Liver (tissue), 9 donors: ENCODE measurements around the gene CDC5L. TPM values are rescaled to one million over a fixed set of nuclear protein-coding genes. Genes with fewer than 3 reads are reported as not detected.

Experiments used
- DNase-seq: peaks from one replicate; pipeline ENCODE4 v3.0.0-alpha.2; 2017; ENCODE audit warnings: low spot score
- H3K27ac ChIP-seq, 2 donors: one replicate each; pipeline ENCODE4 v1.7.0; 2013; ENCODE audit warnings: inconsistent platforms in 2 of 2, low read length in 2 of 2, control low read depth in 1 of 2, low read depth in 1 of 2, mild to moderate bottlenecking in 1 of 2
- H3K27me3 ChIP-seq, 4 donors: one replicate each; pipeline versions ENCODE4 v1.6.1 to v1.7.0; 2013; ENCODE audit warnings: low read length in 3 of 4, inconsistent platforms in 1 of 4, mild to moderate bottlenecking in 1 of 4, moderate library complexity in 1 of 4; ENCODE audit not compliant: control insufficient read depth in 4 of 4, insufficient read depth in 4 of 4
- H3K36me3 ChIP-seq, 4 donors: one replicate each; pipeline versions ENCODE4 v1.6.1 to v1.7.0; 2013; ENCODE audit warnings: low read length in 3 of 4, mild to moderate bottlenecking in 3 of 4, low read depth in 1 of 4, moderate library complexity in 1 of 4; ENCODE audit not compliant: control insufficient read depth in 4 of 4, insufficient read depth in 3 of 4
- H3K4me1 ChIP-seq, 4 donors: one replicate each; pipeline versions ENCODE4 v1.6.1 to v1.7.0; 2013; ENCODE audit warnings: low read length in 3 of 4, mild to moderate bottlenecking in 3 of 4, moderate library complexity in 1 of 4; ENCODE audit not compliant: control insufficient read depth in 4 of 4, insufficient read depth in 4 of 4
- H3K4me3 ChIP-seq, 3 donors: one replicate each; pipeline versions ENCODE4 v1.6.1 to v1.7.0; 2013; ENCODE audit warnings: low read length in 3 of 3, control low read depth in 1 of 3, low read depth in 1 of 3, mild to moderate bottlenecking in 1 of 3
- H3K9ac ChIP-seq, 2 donors: one replicate each; pipeline ENCODE4 v1.7.0; 2013; ENCODE audit warnings: low read length in 2 of 2, mild to moderate bottlenecking in 2 of 2, moderate library complexity in 2 of 2, control low read depth in 1 of 2, low read depth in 1 of 2
- H3K9me3 ChIP-seq, 4 donors: one replicate each; pipeline versions ENCODE4 v1.6.1 to v1.7.0; 2013; ENCODE audit warnings: low read length in 3 of 4; ENCODE audit not compliant: control insufficient read depth in 4 of 4
- ATF3 ChIP-seq: IDR thresholded peaks from 2 replicates; pipeline ENCODE4 v1.6.1; 2016; ENCODE audit warnings: antibody characterized with exemption
- EGR1 ChIP-seq, 2 donors: IDR thresholded peaks; 2 replicates each; pipeline ENCODE4 v1.6.1; 2016 to 2018; ENCODE audit warnings: antibody characterized with exemption in 2 of 2, low read depth in 2 of 2
- FOXA1 ChIP-seq: IDR thresholded peaks from 2 replicates; pipeline ENCODE4 v1.6.1; 2016; ENCODE audit warnings: antibody characterized with exemption
- FOXA2 ChIP-seq: IDR thresholded peaks from 2 replicates; pipeline ENCODE4 v1.6.1; 2016; ENCODE audit warnings: antibody characterized with exemption
- GABPA ChIP-seq, 2 donors: IDR thresholded peaks in 1 of 2; conservative IDR thresholded peaks in 1 of 2; 2 replicates each; pipeline ENCODE4 v1.6.1; 2016; ENCODE audit warnings: antibody characterized with exemption in 2 of 2, mild to moderate bottlenecking in 1 of 2, moderate library complexity in 1 of 2
- HNF4A ChIP-seq, 2 donors: conservative IDR thresholded peaks; 2 replicates each; pipeline ENCODE4 v1.6.1; 2016; ENCODE audit warnings: antibody characterized with exemption in 2 of 2, mild to moderate bottlenecking in 2 of 2
- HNF4G ChIP-seq: IDR thresholded peaks from 2 replicates; pipeline ENCODE4 v1.6.1; 2016; ENCODE audit warnings: antibody characterized with exemption
- JUND ChIP-seq, 2 donors: IDR thresholded peaks; 2 replicates each; pipeline ENCODE4 v1.6.1; 2016; ENCODE audit warnings: antibody characterized with exemption in 2 of 2
- MAX ChIP-seq: IDR thresholded peaks from 2 replicates; pipeline ENCODE4 v1.6.1; 2016; ENCODE audit warnings: antibody characterized with exemption
- NR2F2 ChIP-seq: IDR thresholded peaks from 2 replicates; pipeline ENCODE4 v1.6.1; 2016; ENCODE audit warnings: antibody characterized with exemption
- RAD21 ChIP-seq, 2 donors: IDR thresholded peaks; 2 replicates each; pipeline ENCODE4 v1.6.1; 2016; ENCODE audit warnings: antibody characterized with exemption in 2 of 2, mild to moderate bottlenecking in 2 of 2
- REST ChIP-seq: IDR thresholded peaks from 2 replicates; pipeline ENCODE4 v1.6.1; 2016; ENCODE audit warnings: antibody characterized with exemption, mild to moderate bottlenecking
- RXRA ChIP-seq, 2 donors: IDR thresholded peaks; 2 replicates each; pipeline ENCODE4 v1.6.1; 2017 to 2018; ENCODE audit warnings: antibody characterized with exemption in 2 of 2, mild to moderate bottlenecking in 1 of 2
- SP1 ChIP-seq: IDR thresholded peaks from 2 replicates; pipeline ENCODE4 v1.6.1; 2018; ENCODE audit warnings: antibody characterized with exemption, mild to moderate bottlenecking
- TAF1 ChIP-seq: conservative IDR thresholded peaks from 2 replicates; pipeline ENCODE4 v1.6.1; 2016; ENCODE audit warnings: antibody characterized with exemption, mild to moderate bottlenecking
- YY1 ChIP-seq: IDR thresholded peaks from 2 replicates; pipeline ENCODE4 v1.6.1; 2016; ENCODE audit warnings: antibody characterized with exemption, mild to moderate bottlenecking
- ZBTB33 ChIP-seq: IDR thresholded peaks from 2 replicates; pipeline ENCODE4 v1.6.1; 2016; ENCODE audit warnings: antibody characterized with exemption
- WGBS: extraction: QIAGEN DNeasy Blood & Tissue Kit; methylation state at CpG from one replicate; pipeline ENCODE4 v1.1.7; 2013; 5-methylcytosine and 5-hydroxymethylcytosine counted together
- polyA plus RNA-seq, 2 donors: library from polyadenylated mRNA; stranded (reverse) in 1 of 2; unstranded in 1 of 2; fragments of 200-250 nt in 1 of 2; fragments of >200 nt in 1 of 2; fragmentation: Nextera tagmentation in 1 of 2; extraction: Ambion mirVana in 1 of 2; gene quantifications; one replicate each; pipeline versions ENCODE4 v1.2.1 to v1.2.3, GENCODE V29; 2013 to 2015
- total RNA-seq, 2 donors: library from RNA; depleted of rRNA; stranded (reverse); fragments of >200 nt; gene quantifications; one replicate each; pipeline ENCODE4 v1.2.3, GENCODE V29; 2014
- TF ChIP-seq, protein P1 (sequence below): fragments of 150-350 bp; IDR thresholded peaks from 2 replicates; pipeline ENCODE4 v1.5.1; 2017; ENCODE audit warnings: improper control_type of control experiment, low read depth, low read length; ENCODE audit not compliant: missing input control
- donor health status: healthy.
- donor health status: healthy.
- donor health status: healthy.
- donor health status: healthy.
- donor health status: healthy.

CDC5L gene
- total and polyA plus RNA-seq, 4 donors = 5.4 to 12.3 (median 11.0) TPM

- Histone ChIP-seq H3K4me1 (no peaks in the 10 kb centered on the region), H3K9ac (no peak overlapping the region), H3K27ac (no peak overlapping the region), H3K9me3 (no peaks in the 10 kb centered on the region), H3K4me3 (no peak overlapping the region), H3K27me3 (peaks cover 0 to 7% (median 0%) of the 10 kb centered on the region in 4 donors), H3K36me3 (no peaks in the 10 kb centered on the region)
- 72% methylated on average over 6 of the region's 6 CpGs for WGBS
- no peak for DNase-seq
- TF ChIP-seq YY1 = no peak
- TF ChIP-seq ZBTB33 = no peak
- TF ChIP-seq FOXA2 = no peak
- TF ChIP-seq, protein P1, sequence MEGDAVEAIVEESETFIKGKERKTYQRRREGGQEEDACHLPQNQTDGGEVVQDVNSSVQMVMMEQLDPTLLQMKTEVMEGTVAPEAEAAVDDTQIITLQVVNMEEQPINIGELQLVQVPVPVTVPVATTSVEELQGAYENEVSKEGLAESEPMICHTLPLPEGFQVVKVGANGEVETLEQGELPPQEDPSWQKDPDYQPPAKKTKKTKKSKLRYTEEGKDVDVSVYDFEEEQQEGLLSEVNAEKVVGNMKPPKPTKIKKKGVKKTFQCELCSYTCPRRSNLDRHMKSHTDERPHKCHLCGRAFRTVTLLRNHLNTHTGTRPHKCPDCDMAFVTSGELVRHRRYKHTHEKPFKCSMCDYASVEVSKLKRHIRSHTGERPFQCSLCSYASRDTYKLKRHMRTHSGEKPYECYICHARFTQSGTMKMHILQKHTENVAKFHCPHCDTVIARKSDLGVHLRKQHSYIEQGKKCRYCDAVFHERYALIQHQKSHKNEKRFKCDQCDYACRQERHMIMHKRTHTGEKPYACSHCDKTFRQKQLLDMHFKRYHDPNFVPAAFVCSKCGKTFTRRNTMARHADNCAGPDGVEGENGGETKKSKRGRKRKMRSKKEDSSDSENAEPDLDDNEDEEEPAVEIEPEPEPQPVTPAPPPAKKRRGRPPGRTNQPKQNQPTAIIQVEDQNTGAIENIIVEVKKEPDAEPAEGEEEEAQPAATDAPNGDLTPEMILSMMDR = no peak
- no peak for TF ChIP-seq HNF4A (conservative IDR thresholded peaks at IDR 0.05)
- TF ChIP-seq EGR1 (IDR thresholded peaks at IDR 0.05; ENCODE audit: low read depth in 2 of 2) = no peak
- TF ChIP-seq FOXA1 = no peak
- no peak for TF ChIP-seq NR2F2
- no peak for TF ChIP-seq HNF4G
- TF ChIP-seq REST = no peak
- no peak for TF ChIP-seq JUND (IDR thresholded peaks at IDR 0.05)
- no peak for TF ChIP-seq ATF3
- no peak for TF ChIP-seq MAX
- TF ChIP-seq TAF1 = no peak
- no peak for TF ChIP-seq GABPA (IDR thresholded peaks at IDR 0.05 in 1 of 2, conservative IDR thresholded peaks at IDR 0.05 in 1 of 2)
- TF ChIP-seq RXRA (IDR thresholded peaks at IDR 0.05) = no peak
- no peak for TF ChIP-seq RAD21 (IDR thresholded peaks at IDR 0.05)
- TF ChIP-seq SP1 = no peak
Measured at GRCh38 chr6:44489910-44490604, 102.6 kb downstream of the CDC5L start.
